OCI-LY1 (cell line): ENCODE data around the gene LITAF.

Experiments
- H2AFZ ChIP-seq: fragments of 200-600 bp; sonication (generic), shearing (Covaris generic); 2 replicates; pipeline ENCODE4 v1.6.0; 2014; ENCODE audit warnings: antibody characterized with exemption, mild to moderate bottlenecking, low read length
- H3F3A ChIP-seq: fragments of 200-600 bp; sonication (generic), shearing (Covaris generic); 2 replicates; pipeline ENCODE4 v1.6.0; 2014; ENCODE audit warnings: mild to moderate bottlenecking, antibody characterized with exemption, low read length, moderate library complexity; ENCODE audit not compliant: insufficient read depth
- H3K27ac ChIP-seq: fragments of 200-600 bp; sonication (generic); 2 replicates; pipeline ENCODE4 v1.5.1; 2014; ENCODE audit warnings: low read length, mixed run types, mild to moderate bottlenecking, low read depth; ENCODE audit not compliant: poor library complexity, severe bottlenecking
- H3K27me3 ChIP-seq: fragments of 200-600 bp; sonication (generic); 2 replicates; pipeline ENCODE4 v1.6.0; 2014; ENCODE audit warnings: antibody characterized with exemption, mild to moderate bottlenecking, low read length, moderate library complexity; ENCODE audit not compliant: insufficient read depth
- H3K36me3 ChIP-seq: fragments of 200-600 bp; sonication (generic); 2 replicates; pipeline ENCODE4 v1.6.1; 2014; ENCODE audit warnings: mild to moderate bottlenecking, antibody characterized with exemption, low read length, moderate library complexity, mixed read lengths; ENCODE audit not compliant: insufficient read depth
- H3K4me1 ChIP-seq: fragments of 200-600 bp; sonication (generic); 2 replicates; pipeline ENCODE4 v1.5.1; 2014; ENCODE audit warnings: mild to moderate bottlenecking, low read length, moderate library complexity; ENCODE audit not compliant: insufficient read depth, severe bottlenecking
- H3K4me2 ChIP-seq: fragments of 200-600 bp; sonication (generic), shearing (Covaris generic); 2 replicates; pipeline ENCODE4 v1.6.1; 2014; ENCODE audit warnings: low read length
- H3K4me3 ChIP-seq: fragments of 200-600 bp; sonication (generic); 2 replicates; pipeline ENCODE4 v1.5.1; 2014; ENCODE audit warnings: low read length, low read depth, mild to moderate bottlenecking, mixed read lengths; ENCODE audit not compliant: poor library complexity, severe bottlenecking
- H3K79me2 ChIP-seq: fragments of 200-600 bp; shearing (Covaris generic); 2 replicates; pipeline ENCODE4 v1.6.1; 2016; ENCODE audit warnings: mixed run types, low read length, mixed read lengths; ENCODE audit not compliant: insufficient read depth
- H3K9ac ChIP-seq: fragments of 200-600 bp; sonication (generic), shearing (Covaris generic); 2 replicates; pipeline ENCODE4 v1.6.1; 2014; ENCODE audit warnings: mild to moderate bottlenecking, low read length, mixed read lengths
- H3K9me2 ChIP-seq: fragments of 200-600 bp; sonication (generic), shearing (Covaris generic); 2 replicates; pipeline ENCODE4 v1.6.1; 2014; ENCODE audit warnings: low read depth, mild to moderate bottlenecking, low read length, mixed read lengths
- H3K9me3 ChIP-seq: fragments of 200-600 bp; shearing (Covaris generic); 2 replicates; pipeline ENCODE4 v1.6.1; 2014; ENCODE audit warnings: low read length, mixed read lengths
- H4K20me1 ChIP-seq: fragments of 200-600 bp; sonication (generic), shearing (Covaris generic); 2 replicates; pipeline ENCODE4 v1.6.0; 2016; ENCODE audit warnings: mild to moderate bottlenecking, low read length; ENCODE audit not compliant: insufficient read depth
- EZH2 ChIP-seq: fragments of 200-600 bp; sonication (generic), shearing (Covaris generic); IDR thresholded peaks from 2 replicates; pipeline ENCODE4 v1.8.0; 2017; ENCODE audit warnings: borderline replicate concordance, mixed run types, mild to moderate bottlenecking, antibody characterized with exemption, low read length, moderate library complexity, mixed read lengths
- TF ChIP-seq, protein P1 (sequence below): fragments of 200-600 bp; sonication (generic), shearing (Covaris generic); IDR thresholded peaks from 2 replicates; pipeline ENCODE4 v1.5.1; 2017; ENCODE audit warnings: mild to moderate bottlenecking, antibody characterized with exemption, low read length, moderate library complexity, mixed read lengths

LITAF gene

DNA sequence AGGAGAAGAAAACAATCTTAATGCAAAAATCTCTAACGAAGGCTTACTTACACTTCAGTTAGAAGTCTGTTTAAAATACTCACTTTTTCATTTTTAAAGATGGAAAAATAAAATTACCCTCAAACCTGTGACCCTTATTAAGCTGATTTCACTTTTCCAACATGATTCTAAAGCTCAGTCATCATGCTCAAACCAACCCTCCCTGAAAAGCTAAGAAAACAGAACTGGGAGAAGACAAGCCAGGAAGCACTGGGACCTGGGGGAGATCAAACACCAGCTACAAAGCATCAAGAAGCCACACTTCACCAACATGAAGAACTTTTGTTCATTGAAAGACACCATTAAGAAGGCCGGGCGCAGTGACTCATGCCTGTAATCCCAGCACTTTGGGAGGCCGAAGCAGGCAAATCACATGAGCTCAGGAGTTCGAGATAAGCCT, 88.8 kb downstream of the LITAF start:
- no peaks in the 10 kb centered on the region for H3K9me3 ChIP-seq
- no peak overlapping the region for H3K4me3 ChIP-seq
- no peaks in the 10 kb centered on the region for H3K36me3 ChIP-seq
- H3K9me2 ChIP-seq = no peaks in the 10 kb centered on the region
- H3K4me2 ChIP-seq = no peak overlapping the region; the same call in 1 of the 2 replicates
- H3F3A ChIP-seq = peaks cover 8% of the 10 kb centered on the region
- no peaks in the 10 kb centered on the region for H3K79me2 ChIP-seq
- H3K4me1 ChIP-seq = peaks cover 47% of the 10 kb centered on the region
- peak overlapping the region; percentile 31; the same call in 1 of the 2 replicates for H3K9ac ChIP-seq
- H2AFZ ChIP-seq = no peak overlapping the region
- H4K20me1 ChIP-seq = no peaks in the 10 kb centered on the region
- peak overlapping the region; percentile 87 for H3K27ac ChIP-seq
- TF ChIP-seq, protein P1, sequence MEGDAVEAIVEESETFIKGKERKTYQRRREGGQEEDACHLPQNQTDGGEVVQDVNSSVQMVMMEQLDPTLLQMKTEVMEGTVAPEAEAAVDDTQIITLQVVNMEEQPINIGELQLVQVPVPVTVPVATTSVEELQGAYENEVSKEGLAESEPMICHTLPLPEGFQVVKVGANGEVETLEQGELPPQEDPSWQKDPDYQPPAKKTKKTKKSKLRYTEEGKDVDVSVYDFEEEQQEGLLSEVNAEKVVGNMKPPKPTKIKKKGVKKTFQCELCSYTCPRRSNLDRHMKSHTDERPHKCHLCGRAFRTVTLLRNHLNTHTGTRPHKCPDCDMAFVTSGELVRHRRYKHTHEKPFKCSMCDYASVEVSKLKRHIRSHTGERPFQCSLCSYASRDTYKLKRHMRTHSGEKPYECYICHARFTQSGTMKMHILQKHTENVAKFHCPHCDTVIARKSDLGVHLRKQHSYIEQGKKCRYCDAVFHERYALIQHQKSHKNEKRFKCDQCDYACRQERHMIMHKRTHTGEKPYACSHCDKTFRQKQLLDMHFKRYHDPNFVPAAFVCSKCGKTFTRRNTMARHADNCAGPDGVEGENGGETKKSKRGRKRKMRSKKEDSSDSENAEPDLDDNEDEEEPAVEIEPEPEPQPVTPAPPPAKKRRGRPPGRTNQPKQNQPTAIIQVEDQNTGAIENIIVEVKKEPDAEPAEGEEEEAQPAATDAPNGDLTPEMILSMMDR = no peak
- TF ChIP-seq EZH2 = no peak
- no peaks in the 10 kb centered on the region for H3K27me3 ChIP-seq
